Fibroblast of villous mesenchyme (primary cell): ENCODE data around the gene ATP9A. TPM values are rescaled to one million over a fixed set of nuclear protein-coding genes. Genes with fewer than 3 reads are reported as not detected.

Experiments
- DNase-seq: peaks from one replicate; pipeline ENCODE4 v3.0.0-alpha.2; 2010; ENCODE audit warnings: low read depth
- H3K4me3 ChIP-seq: 2 replicates; pipeline ENCODE4 v1.5.1; 2011; ENCODE audit warnings: low read depth, mild to moderate bottlenecking, low read length
- total RNA-seq: library from RNA; depleted of rRNA; stranded (reverse); fragments of >200 nt; gene quantifications from 2 replicates; pipeline ENCODE4 v1.2.3, GENCODE V29; 2012
- TF ChIP-seq, protein P1 (sequence below): IDR thresholded peaks from 2 replicates; pipeline ENCODE4 v1.5.1; 2012; ENCODE audit warnings: low read depth, mild to moderate bottlenecking, low read length; ENCODE audit not compliant: insufficient read depth

The ATP9A gene
- total RNA-seq, 1 donor: 6.9 TPM

DNA sequence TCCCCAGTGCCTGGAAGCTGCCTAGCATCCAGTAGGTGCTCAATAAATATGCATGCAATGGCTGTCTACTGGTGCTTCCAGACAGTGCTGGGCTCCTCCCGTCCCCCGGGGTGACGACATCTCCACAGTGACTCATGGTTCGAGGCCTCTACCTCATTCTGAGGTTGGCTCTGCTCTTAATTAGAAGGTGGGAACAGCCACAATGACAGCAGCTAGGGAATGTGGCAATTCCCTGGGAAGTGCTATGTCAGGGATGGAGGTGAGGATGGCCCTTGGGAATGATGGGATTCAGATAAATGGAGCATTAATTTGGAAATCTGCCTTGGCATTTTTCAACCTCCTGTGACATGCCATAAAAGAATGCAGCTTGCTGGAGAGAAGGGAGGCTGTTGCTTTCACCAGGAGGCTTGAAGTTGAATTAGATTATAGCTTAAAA, 182.2 kb downstream of the ATP9A start:
- TF ChIP-seq, protein P1, sequence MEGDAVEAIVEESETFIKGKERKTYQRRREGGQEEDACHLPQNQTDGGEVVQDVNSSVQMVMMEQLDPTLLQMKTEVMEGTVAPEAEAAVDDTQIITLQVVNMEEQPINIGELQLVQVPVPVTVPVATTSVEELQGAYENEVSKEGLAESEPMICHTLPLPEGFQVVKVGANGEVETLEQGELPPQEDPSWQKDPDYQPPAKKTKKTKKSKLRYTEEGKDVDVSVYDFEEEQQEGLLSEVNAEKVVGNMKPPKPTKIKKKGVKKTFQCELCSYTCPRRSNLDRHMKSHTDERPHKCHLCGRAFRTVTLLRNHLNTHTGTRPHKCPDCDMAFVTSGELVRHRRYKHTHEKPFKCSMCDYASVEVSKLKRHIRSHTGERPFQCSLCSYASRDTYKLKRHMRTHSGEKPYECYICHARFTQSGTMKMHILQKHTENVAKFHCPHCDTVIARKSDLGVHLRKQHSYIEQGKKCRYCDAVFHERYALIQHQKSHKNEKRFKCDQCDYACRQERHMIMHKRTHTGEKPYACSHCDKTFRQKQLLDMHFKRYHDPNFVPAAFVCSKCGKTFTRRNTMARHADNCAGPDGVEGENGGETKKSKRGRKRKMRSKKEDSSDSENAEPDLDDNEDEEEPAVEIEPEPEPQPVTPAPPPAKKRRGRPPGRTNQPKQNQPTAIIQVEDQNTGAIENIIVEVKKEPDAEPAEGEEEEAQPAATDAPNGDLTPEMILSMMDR: no peak
- peak; percentile 64 for DNase-seq
- H3K4me3 ChIP-seq: no peak overlapping the region

DNA sequence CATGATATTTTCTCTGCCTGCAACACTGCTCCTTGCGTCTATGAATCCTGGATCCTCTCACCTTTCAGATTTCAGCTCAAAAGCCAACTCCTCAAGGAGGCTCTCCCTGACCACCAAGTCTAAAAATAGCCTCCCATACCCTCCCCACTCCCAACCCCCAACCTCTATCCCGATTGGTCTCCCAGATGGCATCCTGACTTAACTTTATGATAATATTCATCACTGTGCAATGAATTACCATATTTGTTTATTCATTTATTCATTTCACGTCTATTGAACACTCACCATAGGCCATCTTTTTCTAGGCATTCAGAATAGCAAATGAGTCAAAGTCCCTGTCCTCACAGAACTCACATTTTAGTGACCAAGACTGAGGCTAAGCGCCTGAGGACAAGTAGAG, 183.0 kb downstream of the ATP9A start:
- DNase-seq: no peak
- TF ChIP-seq, protein P1: no peak
- no peak overlapping the region for H3K4me3 ChIP-seq

DNA sequence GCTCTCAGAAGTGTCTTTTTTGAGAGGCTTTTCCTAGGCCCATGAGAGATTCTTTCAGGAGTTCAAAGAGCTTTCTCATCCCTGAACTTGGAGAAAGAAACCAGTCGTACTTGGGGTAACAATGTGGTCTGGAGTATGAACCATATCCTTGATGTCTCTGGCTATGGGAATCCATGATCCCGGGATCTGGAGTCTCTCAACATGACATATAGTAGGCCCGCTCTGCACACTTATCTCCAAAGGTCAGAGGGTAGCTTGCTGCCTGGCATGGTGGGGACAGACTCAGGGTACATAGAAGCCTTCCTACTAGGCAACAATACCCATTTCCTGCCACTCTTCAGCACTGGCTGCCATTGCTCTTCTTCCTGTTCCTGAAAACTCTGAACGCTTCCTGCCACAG, 183.5 kb downstream of the ATP9A start:
- H3K4me3 ChIP-seq: no peak overlapping the region
- DNase-seq: peak; percentile 10
- TF ChIP-seq, protein P1: no peak

DNA sequence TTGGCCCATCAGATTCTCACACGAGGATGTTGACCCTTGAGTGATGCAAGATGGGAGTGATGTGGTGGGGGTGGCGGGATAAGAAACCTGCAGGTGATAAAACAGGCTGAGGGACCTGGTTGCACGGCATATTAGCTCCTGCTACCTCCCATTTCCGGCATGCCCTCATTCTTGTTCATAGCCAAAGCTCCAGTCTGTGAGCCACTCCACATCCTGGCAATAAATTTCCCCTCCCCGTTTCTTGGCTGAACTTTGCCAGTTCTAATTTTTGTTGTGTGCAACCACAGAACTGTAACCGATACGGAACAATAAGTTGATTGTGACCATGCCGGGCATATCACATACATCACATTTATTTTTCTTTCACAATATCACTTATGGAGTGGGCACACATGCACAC, 184.1 kb downstream of the ATP9A start:
- H3K4me3 ChIP-seq: no peak overlapping the region
- DNase-seq: no peak

DNA sequence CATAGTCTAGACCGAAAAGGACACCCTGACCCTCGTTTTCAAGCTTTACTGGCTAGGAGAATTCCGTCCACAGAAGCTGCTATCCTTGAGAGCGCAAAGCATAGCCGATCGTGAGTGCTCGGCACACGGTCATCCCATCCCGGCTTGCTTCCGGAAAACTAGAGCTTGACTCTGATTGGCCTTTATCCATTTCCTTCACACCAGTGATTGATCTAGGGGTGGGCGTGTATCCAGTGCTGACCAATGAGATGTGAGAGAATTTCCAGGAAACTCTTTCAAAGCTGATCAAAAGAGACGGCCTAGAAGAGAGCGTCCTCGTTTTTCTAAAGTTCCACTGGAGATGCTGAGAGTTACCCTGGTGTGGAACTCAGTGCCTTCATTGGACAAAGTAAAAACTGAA, 184.7 kb downstream of the ATP9A start:
- TF ChIP-seq, protein P1: no peak
- no peak overlapping the region for H3K4me3 ChIP-seq
- DNase-seq: no peak

More for the DNA sequence above, 184.1 kb downstream of the ATP9A start:
- TF ChIP-seq, protein P1: no peak

DNA sequence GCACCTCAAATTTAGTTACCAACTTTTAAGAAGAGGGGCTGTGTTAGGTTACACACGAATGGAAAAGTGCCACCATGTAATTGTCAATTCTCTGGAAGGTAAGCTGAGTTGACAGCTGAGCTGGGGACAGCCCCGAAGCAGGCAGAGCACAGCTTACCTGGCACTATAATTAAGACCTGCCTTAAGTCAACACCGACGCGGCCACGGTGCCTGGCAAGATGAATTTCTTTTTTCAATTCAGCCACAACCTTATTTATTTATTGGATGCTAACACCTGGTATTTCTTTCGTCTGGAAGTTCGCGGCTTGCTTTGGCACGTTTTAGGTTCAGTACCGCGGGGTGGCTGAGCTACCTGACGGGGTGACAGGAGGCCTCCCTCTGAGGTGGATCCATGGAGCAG, 185.1 kb downstream of the ATP9A start:
- DNase-seq: no peak
- H3K4me3 ChIP-seq: no peak overlapping the region
- TF ChIP-seq, protein P1: no peak

DNA sequence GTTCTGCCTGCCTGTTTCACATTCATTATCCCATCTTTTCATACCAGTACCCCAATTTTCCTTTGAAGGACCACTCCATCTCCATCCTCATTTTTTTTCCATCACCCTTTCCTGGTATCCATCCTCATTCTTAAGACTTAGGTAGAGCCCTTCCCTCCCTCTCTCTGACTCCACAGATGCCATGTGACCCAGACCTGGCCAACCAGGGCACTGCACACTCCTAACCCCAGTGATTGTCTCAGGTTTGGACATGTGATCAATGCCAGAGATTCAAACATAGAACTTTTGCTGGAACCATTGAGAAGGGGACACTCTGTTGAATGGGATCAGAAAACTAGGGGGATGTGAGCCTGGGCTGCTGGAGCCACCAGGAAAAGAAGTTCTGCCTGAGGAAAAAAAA, 186.6 kb downstream of the ATP9A start:
- no peak for DNase-seq
- no peak overlapping the region for H3K4me3 ChIP-seq
- TF ChIP-seq, protein P1: no peak
